NCI-H1694 treated with DMSO at 0.1 percent for 48 hours (cell line): ENCODE data around the gene KCTD5.
"Not testable (repeated sequence)": the region's sequence is repeated elsewhere in the genome, so short reads cannot be mapped to it uniquely, and the experiment has no call there.

Experiments
- DNase-seq: peaks from one replicate; lab custom pipeline; 2025; lab: John Stamatoyannopoulos, UW

KCTD5 gene

GRCh38 chr16:2710021-2710710 lies 27.8 kb downstream of the KCTD5 start:
- DNase-seq: no peak

- DNase-seq: peak; percentile 66
Observed at GRCh38 chr16:2710711-2711231, 28.4 kb downstream of the KCTD5 start.

- no peak for DNase-seq
Observed at GRCh38 chr16:2711370-2712062, 29.2 kb downstream of the KCTD5 start.

GRCh38 chr16:2712063-2712441 lies 29.7 kb downstream of the KCTD5 start:
- no peak for DNase-seq

GRCh38 chr16:2712546-2712945 lies 30.2 kb downstream of the KCTD5 start:
- DNase-seq: no peak

- no peak for DNase-seq
Observed at GRCh38 chr16:2713523-2713922, 31.2 kb downstream of the KCTD5 start.

- DNase-seq: no peak
Observed at GRCh38 chr16:2713985-2714774, 31.9 kb downstream of the KCTD5 start.

GRCh38 chr16:2715064-2715463 lies 32.7 kb downstream of the KCTD5 start:
- DNase-seq: no peak

- no peak for DNase-seq
Observed at GRCh38 chr16:2715519-2715918, 33.2 kb downstream of the KCTD5 start.

- DNase-seq: no peak
Observed at GRCh38 chr16:2715966-2716885, 33.9 kb downstream of the KCTD5 start.

- DNase-seq: no peak
Observed at GRCh38 chr16:2716948-2717347, 34.6 kb downstream of the KCTD5 start.

- no peak for DNase-seq
Observed at GRCh38 chr16:2717383-2718263, 35.3 kb downstream of the KCTD5 start.

GRCh38 chr16:2719328-2720063 lies 37.2 kb downstream of the KCTD5 start:
- no peak for DNase-seq

- DNase-seq: no peak
Observed at GRCh38 chr16:2720064-2720457, 37.7 kb downstream of the KCTD5 start, which contains the start of gene PRSS27. PRSS27 (minus strand) TSS chr16:2720224; CDS start chr16:2720160, 64 bp downstream.

- DNase-seq: peak; percentile 64
Observed at GRCh38 chr16:2720719-2721633, 38.7 kb downstream of the KCTD5 start.

GRCh38 chr16:2721634-2722173 lies 39.4 kb downstream of the KCTD5 start:
- not testable (repeated sequence) for DNase-seq

GRCh38 chr16:2724088-2724676 lies 41.9 kb downstream of the KCTD5 start:
- DNase-seq: no peak

- DNase-seq: no peak
Observed at GRCh38 chr16:2724816-2725348, 42.6 kb downstream of the KCTD5 start.
